Right lobe of liver (tissue), 6 donors: Measurements from ENCODE around the gene OMG. TPM values are rescaled to one million over a fixed set of nuclear protein-coding genes. Genes with fewer than 3 reads are reported as not detected.
"Not testable (repeated sequence)": the region's sequence is repeated elsewhere in the genome, so short reads cannot be mapped to it uniquely, and the experiment has no call there.

Source experiments
- ATAC-seq, 4 donors: fragments of 200-7000 bp; cut with Tn5 transposase; one replicate each; pipeline ENCODE4 v1.9.1; 2020; ENCODE audit warnings: mild to moderate bottlenecking in 4 of 4, moderate library complexity in 4 of 4
- DNase-seq, 3 donors: peaks; one replicate each; pipeline ENCODE4 v3.0.0-alpha.2; 2020
- H3K27ac ChIP-seq, 3 donors: fragments of 200-600 bp; one replicate each; pipeline ENCODE4 v1.8.0; 2022
- H3K27me3 ChIP-seq, 2 donors: fragments of 200-600 bp; one replicate each; pipeline ENCODE4 v1.8.0; 2022
- H3K36me3 ChIP-seq, 4 donors: fragments of 200-600 bp; sonication (generic) in 1 of 4; one replicate each; pipeline versions ENCODE4 v1.5.1 to v1.8.0; 2017 to 2022; ENCODE audit warnings: control low read depth in 1 of 4
- H3K4me1 ChIP-seq, 4 donors: fragments of 200-600 bp; sonication (generic) in 1 of 4; one replicate each; pipeline versions ENCODE4 v1.5.1 to v1.8.0; 2017 to 2022; ENCODE audit warnings: control low read depth in 1 of 4
- H3K4me3 ChIP-seq, 3 donors: fragments of 200-600 bp; one replicate each; pipeline ENCODE4 v1.8.0; 2022
- H3K9me3 ChIP-seq, 4 donors: fragments of 200-600 bp; sonication (generic) in 1 of 4; one replicate each; pipeline versions ENCODE4 v1.5.1 to v1.8.0; 2017 to 2022; ENCODE audit warnings: control low read depth in 1 of 4
- POLR2A ChIP-seq: fragments of 450-650 bp; IDR thresholded peaks from one replicate; pipeline ENCODE4 v1.6.1; 2017; ENCODE audit warnings: antibody characterized with exemption, mild to moderate bottlenecking
- WGBS: methylation state at CpG from one replicate; pipeline ENCODE4 v1.1.6; 2018; ENCODE audit warnings: low coverage, low lambda C conversion rate; ENCODE audit not compliant: insufficient coverage; ENCODE audit errors: missing lambda C conversion rate; 5-methylcytosine and 5-hydroxymethylcytosine counted together
- intact Hi-C, 2 donors: fragments of 100-400 bp; cut with DNase I; formaldehyde crosslinking; loops; one replicate each; pipeline versions ENCODE4 v1.11.2 to v1.14.1; 2022
- total RNA-seq, 6 experiments: library from RNA; depleted of rRNA in 2 of 6; stranded (reverse); fragments of >200 nt in 2 of 6; fragmentation: NEBNext Ultra II Directional in 3 of 6; extraction: Animal tissue kit (Norgen Biotek cat#: 25700) in 3 of 6; gene quantifications; one replicate each; pipeline versions ENCODE4 v1.1.0 to v1.2.4, GENCODE V29; 2016 to 2023
- TF ChIP-seq, protein P1 (sequence below), 4 donors: fragments of 200-600 bp in 3 of 4; fragments of 450-650 bp in 1 of 4; IDR thresholded peaks; one replicate each; pipeline versions ENCODE4 v1.5.1 to v1.8.0; 2016 to 2022; ENCODE audit warnings: antibody characterized with exemption in 4 of 4, mild to moderate bottlenecking in 2 of 4
- donor health status: DM: no; HTN: yes; CAD: no.
- donor health status: DM: no; HTN: no; CAD: no.
- donor health status: DM: no; HTN: no; CAD: no.
- donor health status: DM: no; HTN: yes; CAD: no.
- donor health status: DM: no; HTN: yes; CAD: no.

The OMG gene
- total RNA-seq, 6 experiments from 2014 or later: 0.29 to 0.62 TPM; not detected in 4

DNA sequence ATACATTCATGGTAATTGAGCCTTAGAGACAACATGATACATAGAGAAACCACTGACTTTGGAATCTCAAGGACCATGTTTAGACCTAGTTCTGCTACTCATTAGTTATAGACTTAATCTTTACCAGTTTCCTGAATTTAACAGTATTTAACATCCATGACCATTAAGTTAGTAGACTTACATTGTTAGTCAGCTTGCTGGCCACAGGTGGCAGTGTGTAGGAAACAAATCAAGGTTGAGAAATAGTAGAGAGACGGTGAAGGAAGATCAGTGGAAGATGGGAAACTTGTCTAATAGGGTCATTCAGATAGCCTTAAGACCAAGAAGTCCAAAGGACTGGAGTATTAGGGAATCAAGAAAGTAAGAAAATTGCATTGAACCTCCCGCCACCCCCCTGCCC lies 31.0 kb downstream of the OMG start:
- Histone ChIP-seq H3K4me1 (peaks cover 0 to 5% (median 0%) of the 10 kb centered on the region in 4 donors), H3K9me3 (no peaks in the 10 kb centered on the region), H3K4me3 (no peak overlapping the region), H3K27ac (no peak overlapping the region), H3K27me3 (no peaks in the 10 kb centered on the region), H3K36me3 (no peaks in the 10 kb centered on the region)
- intact Hi-C loops: no loop called here
- TF ChIP-seq, protein P1, sequence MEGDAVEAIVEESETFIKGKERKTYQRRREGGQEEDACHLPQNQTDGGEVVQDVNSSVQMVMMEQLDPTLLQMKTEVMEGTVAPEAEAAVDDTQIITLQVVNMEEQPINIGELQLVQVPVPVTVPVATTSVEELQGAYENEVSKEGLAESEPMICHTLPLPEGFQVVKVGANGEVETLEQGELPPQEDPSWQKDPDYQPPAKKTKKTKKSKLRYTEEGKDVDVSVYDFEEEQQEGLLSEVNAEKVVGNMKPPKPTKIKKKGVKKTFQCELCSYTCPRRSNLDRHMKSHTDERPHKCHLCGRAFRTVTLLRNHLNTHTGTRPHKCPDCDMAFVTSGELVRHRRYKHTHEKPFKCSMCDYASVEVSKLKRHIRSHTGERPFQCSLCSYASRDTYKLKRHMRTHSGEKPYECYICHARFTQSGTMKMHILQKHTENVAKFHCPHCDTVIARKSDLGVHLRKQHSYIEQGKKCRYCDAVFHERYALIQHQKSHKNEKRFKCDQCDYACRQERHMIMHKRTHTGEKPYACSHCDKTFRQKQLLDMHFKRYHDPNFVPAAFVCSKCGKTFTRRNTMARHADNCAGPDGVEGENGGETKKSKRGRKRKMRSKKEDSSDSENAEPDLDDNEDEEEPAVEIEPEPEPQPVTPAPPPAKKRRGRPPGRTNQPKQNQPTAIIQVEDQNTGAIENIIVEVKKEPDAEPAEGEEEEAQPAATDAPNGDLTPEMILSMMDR (IDR thresholded peaks at IDR 0.05): peak in 2 of 4 donors; percentile 8 to 12
- TF ChIP-seq POLR2A: no peak
- ATAC-seq: no peak
- no peak for DNase-seq
- 90% methylated on average over 2 of the region's 2 CpGs for WGBS

DNA sequence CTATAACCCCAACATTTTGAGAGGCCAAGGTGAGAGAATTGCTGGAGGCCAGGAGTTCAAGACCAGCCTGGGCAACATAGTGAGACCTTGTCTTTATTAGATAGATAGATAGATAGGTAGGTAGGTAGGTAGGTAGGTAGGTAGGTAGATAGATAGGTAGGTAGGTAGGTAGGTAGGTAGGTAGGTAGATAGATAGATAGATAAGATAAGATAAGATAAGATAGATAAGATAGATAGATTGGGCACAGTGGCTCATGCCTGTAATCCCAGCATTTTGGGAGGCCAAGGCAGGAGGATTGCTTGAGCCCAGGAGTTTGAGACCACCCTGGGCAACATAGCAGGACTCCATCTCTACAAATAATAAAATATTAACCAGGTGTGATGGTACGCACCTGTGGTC lies 34.1 kb downstream of the OMG start:
- 100% methylated on average over 1 of the region's 1 CpG for WGBS
- peaks cover 0 to 19% (median 0%) of the 10 kb centered on the region in 4 donors for H3K36me3 ChIP-seq
- H3K9me3 ChIP-seq, H3K4me1 ChIP-seq, H3K4me3 ChIP-seq, H3K27ac ChIP-seq, DNase-seq, ATAC-seq, H3K27me3 ChIP-seq, intact Hi-C loops: not testable (repeated sequence)

DNA sequence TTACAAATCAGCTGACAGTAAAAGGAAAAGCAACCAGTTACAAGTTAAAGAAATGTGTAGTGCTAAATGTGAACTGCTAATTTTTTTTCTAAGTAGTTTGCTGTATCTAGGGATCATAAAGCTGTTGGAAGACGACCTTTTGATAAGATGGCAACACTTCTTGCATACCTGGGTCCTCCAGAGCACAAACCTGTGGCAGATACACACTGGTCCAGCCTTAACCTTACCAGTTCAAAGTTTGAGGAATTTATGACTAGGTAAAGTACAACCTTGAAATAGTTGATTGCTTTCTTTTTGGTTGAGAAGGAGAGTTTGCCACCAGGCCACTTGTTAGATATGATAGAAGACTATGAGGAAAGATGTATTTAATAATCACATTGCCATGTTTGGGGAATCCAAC lies 35.4 kb downstream of the OMG start:
- ATAC-seq (no peak), DNase-seq (no peak)
- Histone ChIP-seq H3K9me3 (no peaks in the 10 kb centered on the region), H3K4me1 (no peaks in the 10 kb centered on the region), H3K27ac (no peak overlapping the region), H3K27me3 (no peaks in the 10 kb centered on the region), H3K4me3 (no peak overlapping the region), H3K36me3 (peaks cover 0 to 19% (median 0%) of the 10 kb centered on the region in 4 donors)
- WGBS: 71% methylated on average over 1 of the region's 1 CpG
- no peak for TF ChIP-seq POLR2A
- TF ChIP-seq, protein P1 (IDR thresholded peaks at IDR 0.05): no peak
- intact Hi-C loops: no loop called here

DNA sequence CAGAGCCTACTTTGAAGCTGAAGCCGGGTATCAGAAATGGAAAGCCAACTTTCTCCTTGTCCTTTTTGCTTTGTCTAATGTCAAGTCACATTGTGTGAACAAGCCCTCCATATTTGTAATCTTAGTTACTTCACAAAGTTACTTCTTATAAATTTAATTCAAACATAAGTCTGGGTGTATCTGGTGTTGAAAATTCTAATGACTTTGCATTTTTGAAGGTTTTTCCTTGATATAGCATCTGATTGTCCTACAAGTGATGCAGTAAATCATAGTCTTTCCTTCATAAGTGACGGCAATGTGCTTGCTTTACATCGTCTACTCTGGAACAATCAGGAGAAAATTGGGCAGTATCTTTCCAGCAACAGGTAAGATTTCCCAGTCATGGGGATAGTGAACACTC lies 36.9 kb downstream of the OMG start:
- no peak overlapping the region for H3K4me3 ChIP-seq
- intact Hi-C loops: no loop called here
- TF ChIP-seq POLR2A: no peak
- TF ChIP-seq, protein P1 (IDR thresholded peaks at IDR 0.05): no peak
- H3K27me3 ChIP-seq: no peaks in the 10 kb centered on the region
- H3K4me1 ChIP-seq: no peaks in the 10 kb centered on the region
- H3K36me3 ChIP-seq: peaks cover 0 to 19% (median 0%) of the 10 kb centered on the region in 4 donors
- 95% methylated on average over 3 of the region's 3 CpGs for WGBS
- no peak for DNase-seq
- H3K9me3 ChIP-seq: no peaks in the 10 kb centered on the region
- ATAC-seq: no peak
- no peak overlapping the region for H3K27ac ChIP-seq

DNA sequence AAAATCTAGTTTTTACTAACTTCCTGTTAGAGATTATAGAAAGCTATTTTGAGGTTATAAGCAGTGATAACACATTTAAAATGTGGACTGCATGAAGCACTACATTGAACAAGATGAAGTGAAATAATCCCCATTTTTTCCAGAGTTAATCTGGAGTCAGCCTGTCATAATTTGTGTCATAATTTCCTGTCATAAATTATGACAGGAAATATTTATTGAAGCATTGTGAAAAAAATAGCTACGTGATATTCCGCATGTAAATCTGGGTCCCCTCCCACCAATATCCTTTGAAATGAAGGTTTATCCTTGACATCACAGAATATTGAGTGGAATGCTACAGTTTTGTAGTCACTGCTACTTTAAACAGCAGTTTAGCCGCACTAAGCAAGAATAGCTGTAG lies 40.1 kb downstream of the OMG start:
- no peaks in the 10 kb centered on the region for H3K27me3 ChIP-seq
- intact Hi-C loops: no loop called here
- no peaks in the 10 kb centered on the region for H3K4me1 ChIP-seq
- H3K27ac ChIP-seq: no peak overlapping the region
- WGBS: 73% methylated on average over 3 of the region's 3 CpGs
- ATAC-seq (peak in 2 of 4 donors; percentile 28 to 48), DNase-seq (no peak)
- H3K36me3 ChIP-seq: peaks cover 0 to 19% (median 0%) of the 10 kb centered on the region in 4 donors
- no peak overlapping the region for H3K4me3 ChIP-seq
- no peaks in the 10 kb centered on the region for H3K9me3 ChIP-seq
- TF ChIP-seq POLR2A: no peak
- TF ChIP-seq, protein P1 (IDR thresholded peaks at IDR 0.05): no peak
